DND-41 (cell line): Measurements from ENCODE around the gene GPR39.

ENCODE experiments used
- ATAC-seq: fragments of 200-7000 bp; cut with Tn5 transposase; 3 replicates; pipeline ENCODE4 v1.9.1; 2021; ENCODE audit warnings: low read depth; ENCODE audit not compliant: insufficient read depth
- DNase-seq: peaks from one replicate; pipeline ENCODE4 v3.0.0-alpha.2; 2020
- H2AFZ ChIP-seq: 2 replicates; pipeline ENCODE4 v1.6.0; 2012; ENCODE audit warnings: low read depth, low read length
- H3K27ac ChIP-seq: 2 replicates; pipeline ENCODE4 v1.5.1; 2012; ENCODE audit warnings: low read length, inconsistent platforms
- H3K27me3 ChIP-seq: fragments of 200-600 bp; sonication (generic); 2 replicates; pipeline ENCODE4 v1.6.0; 2012; ENCODE audit warnings: low read length, mild to moderate bottlenecking, inconsistent platforms; ENCODE audit not compliant: insufficient read depth, poor library complexity
- H3K36me3 ChIP-seq: 2 replicates; pipeline ENCODE4 v1.5.1; 2012; ENCODE audit warnings: low read length, inconsistent platforms; ENCODE audit not compliant: insufficient read depth
- H3K4me1 ChIP-seq: 2 replicates; pipeline ENCODE4 v1.5.1; 2012; ENCODE audit warnings: mild to moderate bottlenecking, low read length; ENCODE audit not compliant: insufficient read depth
- H3K4me2 ChIP-seq: 2 replicates; pipeline ENCODE4 v1.6.0; 2012; ENCODE audit warnings: mild to moderate bottlenecking, moderate library complexity, low read length, inconsistent platforms; ENCODE audit not compliant: insufficient read depth
- H3K4me3 ChIP-seq, 2 experiments: fragments of 200-600 bp in 1 of 2; shearing (Covaris generic) in 1 of 2; 2 replicates each; pipeline ENCODE4 v1.5.1; 2012 to 2016; ENCODE audit warnings: inconsistent platforms in 2 of 2, low read length in 2 of 2, mild to moderate bottlenecking in 2 of 2, low read depth in 1 of 2, moderate library complexity in 1 of 2
- H3K79me2 ChIP-seq: 2 replicates; pipeline ENCODE4 v1.6.0; 2012; ENCODE audit warnings: low read length, inconsistent platforms; ENCODE audit not compliant: insufficient read depth
- H3K9ac ChIP-seq: 2 replicates; pipeline ENCODE4 v1.6.0; 2012; ENCODE audit warnings: low read depth, mild to moderate bottlenecking, inconsistent platforms, low read length, moderate library complexity
- H3K9me3 ChIP-seq: 2 replicates; pipeline ENCODE4 v1.5.1; 2012; ENCODE audit warnings: low read length, moderate library complexity, mild to moderate bottlenecking, inconsistent platforms; ENCODE audit not compliant: insufficient read depth, severe bottlenecking
- H4K20me1 ChIP-seq: 2 replicates; pipeline ENCODE4 v1.6.0; 2012; ENCODE audit warnings: low read length; ENCODE audit not compliant: insufficient read depth
- CTCF ChIP-seq: IDR thresholded peaks from 2 replicates; pipeline ENCODE4 v1.5.1; 2012; ENCODE audit warnings: borderline replicate concordance, low read length, moderate library complexity, mild to moderate bottlenecking; ENCODE audit not compliant: poor library complexity, severe bottlenecking; ENCODE audit errors: extremely low read depth
- EZH2 ChIP-seq: IDR thresholded peaks from 3 replicates; pipeline ENCODE4 v1.6.1; 2012; ENCODE audit warnings: borderline replicate concordance, low read depth, mild to moderate bottlenecking, moderate library complexity, low read length, inconsistent platforms; ENCODE audit not compliant: severe bottlenecking

Gene GPR39

GRCh38 chr2:132598536-132598935 lies 181.9 kb downstream of the GPR39 start:
- DNase-seq, result no peak
- Histone ChIP-seq H3K27me3 (no peaks in the 10 kb centered on the region), H3K4me1 (no peaks in the 10 kb centered on the region), H3K9ac (no peak overlapping the region), H3K9me3 (no peaks in the 10 kb centered on the region), H2AFZ (no peak overlapping the region), H3K4me3 (no peak overlapping the region), H3K36me3 (no peaks in the 10 kb centered on the region), H3K79me2 (no peaks in the 10 kb centered on the region), H3K4me2 (no peak overlapping the region), H3K27ac (no peak overlapping the region), H4K20me1 (no peaks in the 10 kb centered on the region)
- TF ChIP-seq EZH2 (no peak), CTCF (no peak)
- no peak for ATAC-seq

- TF ChIP-seq EZH2 (no peak), CTCF (no peak)
These were observed 183.0 kb downstream of the GPR39 start for GRCh38 chr2:132599556-132599955.

GRCh38 chr2:132604561-132604960 lies 188.0 kb downstream of the GPR39 start:
- Histone ChIP-seq H3K9ac (no peak overlapping the region), H3K4me2 (no peak overlapping the region), H3K4me1 (no peaks in the 10 kb centered on the region), H2AFZ (no peak overlapping the region), H3K27ac (no peak overlapping the region), H3K27me3 (no peaks in the 10 kb centered on the region), H3K9me3 (no peaks in the 10 kb centered on the region), H3K79me2 (no peaks in the 10 kb centered on the region), H4K20me1 (no peaks in the 10 kb centered on the region), H3K4me3 (no peak overlapping the region), H3K36me3 (no peaks in the 10 kb centered on the region)
- ATAC-seq (no peak), DNase-seq (no peak)
- TF ChIP-seq EZH2 (no peak), CTCF (no peak)

More at GRCh38 chr2:132599556-132599955, 183.0 kb downstream of the GPR39 start:
- no peaks in the 10 kb centered on the region for H4K20me1 ChIP-seq
- H3K4me2 ChIP-seq, result no peak overlapping the region
- no peak overlapping the region for H3K4me3 ChIP-seq
- no peak overlapping the region for H3K27ac ChIP-seq
- H2AFZ ChIP-seq, result no peak overlapping the region
- no peaks in the 10 kb centered on the region for H3K27me3 ChIP-seq
- ATAC-seq (no peak), DNase-seq (no peak)
- H3K36me3 ChIP-seq, result no peaks in the 10 kb centered on the region
- H3K9me3 ChIP-seq, result no peaks in the 10 kb centered on the region
- H3K9ac ChIP-seq, result no peak overlapping the region
- no peaks in the 10 kb centered on the region for H3K4me1 ChIP-seq
- H3K79me2 ChIP-seq, result no peaks in the 10 kb centered on the region
